ENCODE measurements around the gene ELMO1. TPM values are rescaled to one million over a fixed set of nuclear protein-coding genes. Genes with fewer than 3 reads are reported as not detected.

The ELMO1 gene
- total RNA-seq, 4 donors from 2014 or later, result 11.5 to 19.9 (median 17.4) TPM

- WGBS, 2 donors, result 49 to 65% methylated on average over 3 of the region's 3 CpGs
- TF ChIP-seq CTCF (IDR thresholded peaks at IDR 0.05) (no peak), POLR2A (IDR thresholded peaks at IDR 0.05) (no peak)
- intact Hi-C loops (cut with DNase I; ENCODE audit: low total_unique reads), result no loop called here
These were observed 636.9 kb downstream of the ELMO1 start for GRCh38 chr7:36811807-36812206.

GRCh38 chr7:36810489-36810888, 638.2 kb downstream of the ELMO1 start:
- DNase-seq (ENCODE audit: low spot score in 2 of 2), result no peak
- no peak for TF ChIP-seq POLR2A (IDR thresholded peaks at IDR 0.05)
- no peak for TF ChIP-seq CTCF (IDR thresholded peaks at IDR 0.05)
- intact Hi-C loops (cut with DNase I; ENCODE audit: low total_unique reads), result no loop called here
- WGBS, 2 donors, result 47 to 50% methylated on average over 2 of the region's 2 CpGs
- H3K4me3 ChIP-seq (ENCODE audit: low read depth, poor library complexity, severe bottlenecking), result no peak overlapping the region

More at GRCh38 chr7:36811807-36812206, 636.9 kb downstream of the ELMO1 start:
- DNase-seq (ENCODE audit: low spot score in 2 of 2), result no peak
- H3K4me3 ChIP-seq (ENCODE audit: low read depth, poor library complexity, severe bottlenecking), result no peak overlapping the region

GRCh38 chr7:36810032-36810431, 638.6 kb downstream of the ELMO1 start:
- intact Hi-C loops (cut with DNase I; ENCODE audit: low total_unique reads), result no loop called here
- no peak for TF ChIP-seq CTCF (IDR thresholded peaks at IDR 0.05)
- no peak for TF ChIP-seq POLR2A (IDR thresholded peaks at IDR 0.05)
- no peak overlapping the region for H3K4me3 ChIP-seq (ENCODE audit: low read depth, poor library complexity, severe bottlenecking)
- no peak for DNase-seq (ENCODE audit: low spot score in 2 of 2)
- WGBS, 2 donors, result 55 to 72% methylated on average over 1 of the region's 1 CpG

GRCh38 chr7:36809510-36809909, 639.2 kb downstream of the ELMO1 start:
- 76 to 94% methylated on average over 3 of the region's 3 CpGs for WGBS, 2 donors
- TF ChIP-seq POLR2A (IDR thresholded peaks at IDR 0.05) (no peak), CTCF (IDR thresholded peaks at IDR 0.05) (no peak)
- no peak for DNase-seq (ENCODE audit: low spot score in 2 of 2)
- H3K4me3 ChIP-seq (ENCODE audit: low read depth, poor library complexity, severe bottlenecking), result no peak overlapping the region
- intact Hi-C loops (cut with DNase I; ENCODE audit: low total_unique reads), result no loop called here

- 88 to 91% methylated on average over 3 of the region's 3 CpGs for WGBS, 2 donors
- H3K4me3 ChIP-seq (ENCODE audit: low read depth, poor library complexity, severe bottlenecking), result no peak overlapping the region
- TF ChIP-seq POLR2A (IDR thresholded peaks at IDR 0.05) (no peak), CTCF (IDR thresholded peaks at IDR 0.05) (no peak)
- intact Hi-C loops (cut with DNase I; ENCODE audit: low total_unique reads), result no loop called here
- no peak for DNase-seq (ENCODE audit: low spot score in 2 of 2)
These were observed 639.6 kb downstream of the ELMO1 start for GRCh38 chr7:36809086-36809485.

GRCh38 chr7:36806891-36807290, 641.8 kb downstream of the ELMO1 start:
- WGBS, 2 donors, result 73 to 75% methylated on average over 2 of the region's 2 CpGs
- intact Hi-C loops (cut with DNase I; ENCODE audit: low total_unique reads), result no loop called here
- TF ChIP-seq POLR2A (IDR thresholded peaks at IDR 0.05) (no peak), CTCF (IDR thresholded peaks at IDR 0.05) (no peak)
- no peak overlapping the region for H3K4me3 ChIP-seq (ENCODE audit: low read depth, poor library complexity, severe bottlenecking)
- DNase-seq (ENCODE audit: low spot score in 2 of 2), result no peak

All from lower leg skin (tissue), 4 donors.